ENCODE measurements around the gene WHAMM. TPM values are rescaled to one million over a fixed set of nuclear protein-coding genes. Genes with fewer than 3 reads are reported as not detected.

Gene WHAMM
- total RNA-seq, 2 donors from 2014 or later = 5.2 to 6.7 TPM

DNA sequence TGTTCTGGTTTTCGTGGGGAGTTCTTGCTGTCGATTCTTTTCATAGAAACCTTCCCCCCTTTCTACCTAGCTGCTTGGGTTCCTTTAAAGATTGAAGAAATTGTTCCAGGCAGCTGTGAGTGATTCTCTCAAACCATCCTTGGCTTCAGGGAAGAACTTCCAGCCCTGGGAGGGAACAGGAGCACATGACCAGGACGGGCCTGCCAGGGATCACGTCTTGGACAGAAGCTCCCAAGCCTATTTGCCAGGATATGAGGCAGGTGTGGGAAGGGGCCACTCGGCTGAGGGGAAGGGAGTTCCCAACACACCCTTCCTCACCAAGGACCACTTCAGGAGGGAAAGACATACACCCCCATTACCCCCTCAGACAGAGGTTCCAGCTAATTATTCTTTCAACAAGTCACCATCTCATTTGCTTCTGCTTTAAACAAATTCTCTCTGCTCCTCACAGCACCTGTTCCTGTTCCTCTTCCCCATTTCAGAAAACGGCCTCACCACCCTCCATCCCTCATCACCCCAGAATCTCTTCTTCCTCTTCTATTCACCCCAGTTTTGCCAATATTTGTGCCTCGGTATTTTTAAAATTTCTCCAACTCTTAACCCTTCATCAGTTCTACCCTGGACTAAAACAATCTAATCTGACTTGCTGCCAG lies 62.5 kb downstream of the WHAMM start:
- H3K9me3 ChIP-seq = no peaks in the 10 kb centered on the region
- H3K4me1 ChIP-seq = peaks cover 0 to 4% of the 10 kb centered on the region in 2 donors
- no peak for DNase-seq (ENCODE audit: low spot score)
- TF ChIP-seq, protein P1, sequence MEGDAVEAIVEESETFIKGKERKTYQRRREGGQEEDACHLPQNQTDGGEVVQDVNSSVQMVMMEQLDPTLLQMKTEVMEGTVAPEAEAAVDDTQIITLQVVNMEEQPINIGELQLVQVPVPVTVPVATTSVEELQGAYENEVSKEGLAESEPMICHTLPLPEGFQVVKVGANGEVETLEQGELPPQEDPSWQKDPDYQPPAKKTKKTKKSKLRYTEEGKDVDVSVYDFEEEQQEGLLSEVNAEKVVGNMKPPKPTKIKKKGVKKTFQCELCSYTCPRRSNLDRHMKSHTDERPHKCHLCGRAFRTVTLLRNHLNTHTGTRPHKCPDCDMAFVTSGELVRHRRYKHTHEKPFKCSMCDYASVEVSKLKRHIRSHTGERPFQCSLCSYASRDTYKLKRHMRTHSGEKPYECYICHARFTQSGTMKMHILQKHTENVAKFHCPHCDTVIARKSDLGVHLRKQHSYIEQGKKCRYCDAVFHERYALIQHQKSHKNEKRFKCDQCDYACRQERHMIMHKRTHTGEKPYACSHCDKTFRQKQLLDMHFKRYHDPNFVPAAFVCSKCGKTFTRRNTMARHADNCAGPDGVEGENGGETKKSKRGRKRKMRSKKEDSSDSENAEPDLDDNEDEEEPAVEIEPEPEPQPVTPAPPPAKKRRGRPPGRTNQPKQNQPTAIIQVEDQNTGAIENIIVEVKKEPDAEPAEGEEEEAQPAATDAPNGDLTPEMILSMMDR (IDR thresholded peaks at IDR 0.05) = no peak
- H3K36me3 ChIP-seq = no peaks in the 10 kb centered on the region
- no peak overlapping the region for H3K27ac ChIP-seq
- no peaks in the 10 kb centered on the region for H3K27me3 ChIP-seq
- no peak overlapping the region for H3K4me3 ChIP-seq

DNA sequence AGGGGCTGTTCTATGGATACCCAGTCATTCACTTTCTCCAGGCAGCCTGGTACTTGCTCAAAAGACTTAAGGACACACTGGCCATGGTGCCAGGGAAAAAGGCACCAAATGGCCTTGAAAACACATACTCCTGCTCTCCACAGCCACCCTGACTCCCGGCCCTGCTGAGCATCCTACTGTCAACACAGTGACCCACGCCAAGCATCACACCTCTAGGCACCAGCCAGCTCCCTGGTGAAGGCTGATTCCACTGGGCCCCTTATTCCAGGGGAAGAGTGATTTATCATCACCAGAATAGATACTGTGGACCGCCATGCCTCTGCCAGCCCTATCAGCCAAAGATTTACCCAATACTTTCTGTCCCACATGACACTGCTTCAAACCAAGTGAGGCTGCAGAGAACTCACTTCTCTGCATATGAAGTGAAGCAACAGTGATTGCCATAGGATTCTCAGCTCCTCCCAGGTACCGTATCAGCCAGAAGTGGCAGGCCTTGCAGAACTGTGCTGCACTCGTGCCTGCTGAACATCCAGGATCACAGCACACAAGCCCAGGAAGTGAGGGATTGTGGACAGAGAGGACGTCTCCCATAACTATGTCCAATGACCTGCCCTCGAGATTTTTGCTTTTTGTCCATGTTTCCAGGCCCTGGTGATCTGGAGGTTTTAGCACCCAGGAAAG lies 63.7 kb downstream of the WHAMM start:
- H3K4me3 ChIP-seq = no peak overlapping the region
- TF ChIP-seq, protein P1 (IDR thresholded peaks at IDR 0.05) = no peak
- no peaks in the 10 kb centered on the region for H3K27me3 ChIP-seq
- H3K27ac ChIP-seq = no peak overlapping the region
- H3K36me3 ChIP-seq = no peaks in the 10 kb centered on the region
- no peak for DNase-seq (ENCODE audit: low spot score)
- H3K4me1 ChIP-seq = peaks cover 0 to 4% of the 10 kb centered on the region in 2 donors
- no peaks in the 10 kb centered on the region for H3K9me3 ChIP-seq

DNA sequence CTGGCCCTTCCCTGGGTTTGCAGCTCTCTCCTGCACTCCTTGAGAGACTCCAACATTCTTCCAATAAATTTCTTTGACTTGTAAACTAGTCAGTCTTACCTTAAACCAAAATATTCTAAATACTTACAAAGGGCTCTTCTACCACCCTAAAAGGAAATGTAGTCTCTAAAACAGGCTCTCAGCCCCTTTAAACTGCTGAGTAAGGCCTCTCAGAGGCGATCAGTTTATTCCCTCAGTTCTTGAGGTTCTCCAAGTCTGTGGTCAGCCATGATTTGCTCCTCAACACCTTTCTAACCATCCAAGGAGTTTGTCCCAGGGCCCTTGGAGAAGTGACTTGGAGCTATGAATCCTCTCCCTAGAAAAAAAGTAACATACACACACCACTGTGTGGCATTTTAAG lies 64.8 kb downstream of the WHAMM start:
- TF ChIP-seq, protein P1 (IDR thresholded peaks at IDR 0.05) = no peak
- Histone ChIP-seq H3K4me1 (peaks cover 0 to 4% of the 10 kb centered on the region in 2 donors), H3K4me3 (no peak overlapping the region), H3K27me3 (no peaks in the 10 kb centered on the region), H3K9me3 (no peaks in the 10 kb centered on the region), H3K27ac (no peak overlapping the region), H3K36me3 (no peaks in the 10 kb centered on the region)
- DNase-seq (ENCODE audit: low spot score) = no peak

DNA sequence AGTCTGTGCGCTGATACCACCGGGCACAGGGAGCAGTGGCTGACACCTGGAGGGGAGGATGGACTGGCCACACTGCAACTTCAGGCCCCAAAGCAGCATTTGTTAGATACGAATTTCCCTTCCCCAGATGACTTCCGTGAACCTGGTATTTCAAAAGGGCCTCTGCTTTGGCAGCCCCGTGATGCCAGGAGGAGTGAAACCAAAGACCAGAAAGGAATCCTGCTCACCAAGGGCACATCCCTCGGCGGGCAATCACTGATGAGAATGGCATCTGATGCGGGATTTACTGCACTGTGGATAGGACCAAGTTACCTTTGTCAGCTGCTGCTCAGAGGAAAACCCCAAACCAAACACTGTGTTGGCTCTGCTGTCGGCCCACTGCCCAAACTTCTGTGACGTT lies 65.5 kb downstream of the WHAMM start:
- Histone ChIP-seq H3K27ac (no peak overlapping the region), H3K27me3 (no peaks in the 10 kb centered on the region), H3K4me1 (peaks cover 0 to 4% of the 10 kb centered on the region in 2 donors), H3K9me3 (no peaks in the 10 kb centered on the region), H3K36me3 (no peaks in the 10 kb centered on the region), H3K4me3 (no peak overlapping the region)
- no peak for DNase-seq (ENCODE audit: low spot score)
- TF ChIP-seq, protein P1 (IDR thresholded peaks at IDR 0.05) = no peak

DNA sequence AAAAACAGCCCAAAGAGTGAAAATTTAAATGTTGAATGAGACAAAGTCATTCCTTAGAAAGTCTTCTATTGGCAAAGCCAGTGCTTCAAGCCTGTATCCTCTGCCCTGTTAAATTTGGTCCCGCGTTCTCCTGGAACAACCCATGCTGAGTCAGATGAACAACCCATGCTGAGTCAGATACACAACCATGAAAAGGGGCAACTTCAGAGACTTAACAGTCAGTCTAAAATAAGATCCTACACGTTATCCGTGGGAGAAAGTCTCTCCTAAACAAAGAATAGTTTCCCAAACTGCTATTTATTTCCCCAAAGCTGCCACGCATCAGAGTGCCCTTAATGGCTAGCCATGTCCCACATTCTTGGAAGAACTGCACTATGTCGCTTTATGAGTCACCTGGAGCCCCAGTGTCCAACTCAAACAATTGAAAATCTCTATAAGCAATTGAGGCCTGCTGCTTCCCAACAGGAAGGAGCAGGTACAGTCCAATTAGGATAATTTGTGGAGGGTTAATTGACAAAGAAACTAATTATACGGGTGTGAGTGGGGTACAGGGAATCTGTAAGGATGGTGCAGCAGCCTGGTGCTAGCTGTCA lies 66.1 kb downstream of the WHAMM start:
- Histone ChIP-seq H3K9me3 (no peaks in the 10 kb centered on the region), H3K4me3 (no peak overlapping the region), H3K36me3 (no peaks in the 10 kb centered on the region), H3K4me1 (peaks cover 0 to 4% of the 10 kb centered on the region in 2 donors), H3K27ac (no peak overlapping the region), H3K27me3 (no peaks in the 10 kb centered on the region)
- TF ChIP-seq, protein P1 (IDR thresholded peaks at IDR 0.05) = no peak
- DNase-seq (ENCODE audit: low spot score) = no peak

Measured in right atrium auricular region (tissue), 2 donors.